Skeletal muscle tissue (tissue), 4 donors: ENCODE results near the gene FN3KRP. TPM values are rescaled to one million over a fixed set of nuclear protein-coding genes. Genes with fewer than 3 reads are reported as not detected.
A peak's percentile ranks its signal among the peaks of the same experiment; 100 is the strongest.

Experiments used
- H3K27ac ChIP-seq: one replicate; pipeline ENCODE4 v1.7.0; 2013; ENCODE audit warnings: mild to moderate bottlenecking, low read depth, low read length, inconsistent platforms
- H3K27me3 ChIP-seq, 3 donors: one replicate each; pipeline ENCODE4 v1.7.0; 2013; ENCODE audit warnings: low read length in 3 of 3; ENCODE audit not compliant: control insufficient read depth in 3 of 3, insufficient read depth in 3 of 3
- H3K36me3 ChIP-seq, 3 donors: one replicate each; pipeline ENCODE4 v1.7.0; 2013; ENCODE audit warnings: low read length in 3 of 3; ENCODE audit not compliant: control insufficient read depth in 3 of 3, insufficient read depth in 3 of 3
- H3K4me1 ChIP-seq, 3 donors: one replicate each; pipeline ENCODE4 v1.7.0; 2013; ENCODE audit warnings: low read length in 3 of 3, mild to moderate bottlenecking in 3 of 3; ENCODE audit not compliant: control insufficient read depth in 3 of 3, insufficient read depth in 3 of 3
- H3K4me3 ChIP-seq, 3 donors: one replicate each; pipeline ENCODE4 v1.7.0; 2013; ENCODE audit warnings: low read length in 3 of 3
- H3K9ac ChIP-seq, 3 donors: one replicate each; pipeline ENCODE4 v1.7.0; 2013; ENCODE audit warnings: low read length in 3 of 3, mild to moderate bottlenecking in 3 of 3, moderate library complexity in 2 of 3, low read depth in 1 of 3
- H3K9me3 ChIP-seq, 3 donors: one replicate each; pipeline ENCODE4 v1.7.0; 2013; ENCODE audit warnings: low read length in 3 of 3; ENCODE audit not compliant: control insufficient read depth in 3 of 3
- total RNA-seq: library from RNA; depleted of rRNA; stranded (reverse); fragments of >200 nt; gene quantifications from one replicate; pipeline ENCODE4 v1.2.3, GENCODE V29; 2014
- donor health status: Osteomylitis.

FN3KRP gene
- total RNA-seq, 1 donor from 2014 or later = 14.1 TPM

GRCh38 chr17:82722341-82723013 is 6.0 kb downstream of the FN3KRP start:
- Histone ChIP-seq H3K4me1 (peaks cover 8 to 10% (median 10%) of the 10 kb centered on the region in 3 donors), H3K27me3 (no peaks in the 10 kb centered on the region), H3K9me3 (no peaks in the 10 kb centered on the region), H3K4me3 (no peak overlapping the region), H3K27ac (no peak overlapping the region), H3K9ac (no peak overlapping the region), H3K36me3 (peaks cover 38 to 50% (median 45%) of the 10 kb centered on the region in 3 donors)

DNA sequence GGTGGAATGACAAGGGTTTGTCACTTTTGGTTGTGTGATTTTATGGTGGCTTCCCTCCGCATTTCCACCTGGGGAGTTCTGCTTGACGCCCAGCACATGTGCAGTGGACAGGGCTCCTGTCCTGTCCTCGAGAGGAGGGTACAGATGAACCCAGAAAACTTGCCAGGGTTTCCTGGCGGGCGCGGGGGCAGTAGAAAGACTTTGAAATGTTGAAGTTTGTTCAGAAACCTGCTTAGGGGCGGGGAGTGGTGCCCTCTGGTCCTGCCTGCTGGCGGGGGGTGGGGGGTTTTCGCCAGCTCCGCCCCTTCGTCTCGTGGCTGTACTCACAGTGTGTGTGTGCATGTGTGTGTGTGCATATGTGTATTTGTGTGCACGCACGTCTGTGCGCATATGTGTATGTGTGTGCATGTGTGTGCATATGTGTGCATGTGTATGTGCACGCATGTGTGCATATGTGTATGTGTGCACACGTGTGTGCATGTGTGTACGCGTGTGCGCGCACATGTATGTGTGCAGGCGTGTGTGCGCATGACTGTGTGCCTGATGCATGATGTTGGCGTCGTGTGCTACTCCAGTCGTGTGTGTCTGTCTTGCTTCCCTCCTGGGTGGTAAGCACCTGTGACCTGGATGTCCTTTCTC is 6.8 kb downstream of the FN3KRP start:
- Histone ChIP-seq H3K27ac (no peak overlapping the region), H3K4me3 (no peak overlapping the region), H3K9me3 (no peaks in the 10 kb centered on the region), H3K9ac (no peak overlapping the region), H3K4me1 (peaks cover 0 to 2% (median 1%) of the 10 kb centered on the region in 3 donors), H3K27me3 (no peaks in the 10 kb centered on the region), H3K36me3 (peaks cover 38 to 52% (median 49%) of the 10 kb centered on the region in 3 donors)

GRCh38 chr17:82726427-82726826 is 9.9 kb downstream of the FN3KRP start:
- no peaks in the 10 kb centered on the region for H3K9me3 ChIP-seq
- no peaks in the 10 kb centered on the region for H3K4me1 ChIP-seq
- H3K4me3 ChIP-seq = no peak overlapping the region
- H3K27ac ChIP-seq = no peak overlapping the region
- peaks cover 31 to 42% (median 32%) of the 10 kb centered on the region in 3 donors for H3K36me3 ChIP-seq
- no peak overlapping the region for H3K9ac ChIP-seq
- no peaks in the 10 kb centered on the region for H3K27me3 ChIP-seq

- H3K4me3 ChIP-seq = no peak overlapping the region
- H3K27ac ChIP-seq = no peak overlapping the region
- H3K4me1 ChIP-seq = peaks cover 0 to under 1% (median 0%) of the 10 kb centered on the region in 3 donors
- peaks cover 17 to 33% (median 23%) of the 10 kb centered on the region in 3 donors for H3K36me3 ChIP-seq
- no peaks in the 10 kb centered on the region for H3K27me3 ChIP-seq
- no peak overlapping the region for H3K9ac ChIP-seq
- H3K9me3 ChIP-seq = no peaks in the 10 kb centered on the region
Observed at GRCh38 chr17:82729479-82730260, 13.2 kb downstream of the FN3KRP start.

GRCh38 chr17:82732118-82732743 is 15.7 kb downstream of the FN3KRP start:
- peaks cover 8 to 18% (median 16%) of the 10 kb centered on the region in 3 donors for H3K4me1 ChIP-seq
- H3K9ac ChIP-seq = no peak overlapping the region
- no peak overlapping the region for H3K4me3 ChIP-seq
- H3K27ac ChIP-seq = no peak overlapping the region
- H3K36me3 ChIP-seq = peaks cover 4 to 22% (median 10%) of the 10 kb centered on the region in 3 donors
- no peaks in the 10 kb centered on the region for H3K9me3 ChIP-seq
- no peaks in the 10 kb centered on the region for H3K27me3 ChIP-seq

DNA sequence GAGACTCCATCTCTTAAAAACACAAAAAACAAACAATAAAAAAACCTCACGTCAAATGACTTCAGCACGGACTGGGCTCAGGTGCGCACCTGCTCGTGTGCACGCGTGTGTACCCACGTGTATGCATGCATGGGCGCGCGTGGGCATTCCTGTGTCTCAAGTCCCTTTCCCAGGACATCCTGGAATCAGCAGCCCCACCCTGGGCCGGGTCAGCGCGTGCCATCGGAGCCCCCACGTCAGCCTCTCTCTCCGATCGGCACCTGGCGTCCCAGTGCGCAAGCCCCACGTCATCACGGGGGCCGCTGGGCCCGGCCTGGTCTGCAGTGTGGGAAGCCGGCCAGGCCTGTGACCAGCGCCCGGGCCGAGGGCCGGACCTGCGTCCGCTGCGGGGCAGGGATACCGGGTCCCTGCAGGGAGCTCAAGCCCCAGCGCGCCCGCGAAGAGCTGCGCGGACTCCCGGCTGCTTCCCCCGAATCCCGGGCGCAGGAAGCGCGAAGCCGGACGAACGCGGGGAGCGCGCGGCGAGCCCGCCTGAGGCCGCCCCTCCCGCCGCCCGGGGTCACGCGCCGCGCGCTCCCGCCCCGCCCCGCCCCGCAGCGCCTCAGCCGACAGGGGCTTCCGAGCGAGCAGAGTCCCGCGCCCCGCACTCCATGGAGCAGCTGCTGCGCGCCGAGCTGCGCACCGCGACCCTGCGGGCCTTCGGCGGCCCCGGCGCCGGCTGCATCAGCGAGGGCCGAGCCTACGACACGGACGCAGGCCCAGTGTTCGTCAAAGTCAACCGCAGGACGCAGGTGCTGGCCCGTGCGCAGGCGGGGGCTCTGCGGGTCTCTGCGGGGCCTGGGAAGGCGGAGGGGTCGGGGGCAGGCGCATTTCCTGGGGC is 18.7 kb downstream of the FN3KRP start, which contains the start of gene FN3K:
Gene FN3K (plus strand): TSS at position 629 of the 880 bp plus-strand sequence. CDS start 22 bp downstream, at position 651.
- peaks cover 6 to 18% (median 13%) of the 10 kb centered on the region in 3 donors for H3K36me3 ChIP-seq
- peaks cover 8 to 29% (median 25%) of the 10 kb centered on the region in 3 donors for H3K4me1 ChIP-seq
- peak within 1 kb of the TSS; percentile 83 to 93 (median 85) for H3K9ac ChIP-seq
- no peaks in the 10 kb centered on the region for H3K9me3 ChIP-seq
- no peaks in the 10 kb centered on the region for H3K27me3 ChIP-seq
- peak within 1 kb of the TSS; percentile 75 to 83 (median 75) for H3K4me3 ChIP-seq
- H3K27ac ChIP-seq = peak within 1 kb of the TSS; percentile 57

DNA sequence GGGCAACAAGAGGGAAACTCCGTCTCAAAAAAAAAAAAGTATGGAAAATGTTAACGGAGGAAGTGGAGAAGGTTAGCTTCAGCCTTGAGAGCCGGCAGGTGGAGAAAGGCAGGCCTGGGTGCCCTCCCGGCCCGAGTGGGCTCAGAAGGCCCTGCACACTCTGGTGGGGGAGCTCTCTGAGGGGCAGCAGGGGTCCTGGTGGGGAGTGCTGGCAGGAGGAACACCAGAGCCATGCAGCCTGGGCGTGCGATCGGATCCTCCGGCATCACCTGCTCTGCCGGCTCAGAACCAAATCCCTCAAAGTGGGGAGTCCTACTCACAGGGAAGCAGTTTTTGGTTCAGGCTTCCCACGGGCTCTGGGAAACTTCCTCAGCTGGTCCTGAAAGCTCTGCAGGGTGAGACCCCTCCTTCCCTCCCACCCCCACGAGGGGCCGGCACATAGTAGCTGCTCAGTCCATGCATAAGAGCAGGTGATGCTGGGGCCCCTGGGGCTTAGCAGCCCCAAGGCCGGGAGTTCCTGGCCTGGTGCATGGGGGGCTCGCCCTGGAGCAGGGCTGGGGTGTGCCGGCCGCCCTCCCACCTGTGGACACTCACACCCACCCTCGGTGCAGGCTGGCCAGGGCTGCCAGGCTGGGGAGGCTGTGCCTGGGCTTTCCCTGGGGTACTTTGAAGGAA is 20.1 kb downstream of the FN3KRP start:
- Histone ChIP-seq H3K4me3 (peak overlapping the region; percentile 38 to 83 (median 75)), H3K27ac (peak overlapping the region; percentile 57)

GRCh38 chr17:82737967-82738877 is 21.7 kb downstream of the FN3KRP start:
- peak overlapping the region; percentile 44 for H3K27ac ChIP-seq
- peaks cover 33 to 40% (median 34%) of the 10 kb centered on the region in 3 donors for H3K36me3 ChIP-seq
- no peaks in the 10 kb centered on the region for H3K27me3 ChIP-seq
- H3K4me3 ChIP-seq = no peak overlapping the region
- H3K9ac ChIP-seq = peak overlapping the region in 1 of 3 donors; percentile 45
- peaks cover 2 to 4% (median 3%) of the 10 kb centered on the region in 3 donors for H3K9me3 ChIP-seq
- peaks cover 8 to 29% (median 25%) of the 10 kb centered on the region in 3 donors for H3K4me1 ChIP-seq

More for the DNA sequence above, 20.1 kb downstream of the FN3KRP start:
- peaks cover 8 to 29% (median 25%) of the 10 kb centered on the region in 3 donors for H3K4me1 ChIP-seq
- H3K27me3 ChIP-seq = no peaks in the 10 kb centered on the region
- peak overlapping the region; percentile 83 to 93 (median 85) for H3K9ac ChIP-seq
- H3K9me3 ChIP-seq = peaks cover 2 to 4% (median 3%) of the 10 kb centered on the region in 3 donors
- peaks cover 20 to 32% (median 26%) of the 10 kb centered on the region in 3 donors for H3K36me3 ChIP-seq
